NCI-H187 treated with DMSO at 0.1 percent for 48 hours (cell line): ENCODE data around the gene TK1.
"Not testable (repeated sequence)": the region's sequence is repeated elsewhere in the genome, so short reads cannot be mapped to it uniquely, and the experiment has no call there.

Source experiments
- DNase-seq: peaks from one replicate; lab custom pipeline; 2025; lab: John Stamatoyannopoulos, UW

Gene TK1

DNA sequence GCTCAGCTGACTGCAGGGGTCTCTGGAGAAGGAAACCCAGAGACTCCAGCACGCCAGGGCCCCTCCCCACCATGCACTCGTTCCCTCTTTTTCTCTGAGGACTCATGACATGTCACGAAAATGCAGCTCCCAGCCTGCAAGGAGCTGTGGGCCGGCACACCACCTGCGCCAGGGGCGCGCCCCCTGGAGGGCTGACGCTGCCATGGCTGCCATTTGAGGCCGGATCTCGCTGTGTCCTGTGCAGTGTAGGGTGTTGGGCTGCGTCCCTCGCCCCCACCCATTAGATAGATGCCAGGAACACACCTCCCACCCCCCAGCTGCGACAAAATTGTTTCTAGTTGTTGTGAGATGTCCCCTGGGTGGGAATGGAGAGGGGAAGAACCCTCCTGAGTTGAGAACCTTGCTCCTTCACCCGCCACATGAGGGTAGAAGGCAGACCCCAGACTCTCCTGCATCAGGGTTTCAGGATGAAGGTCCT is 10.3 kb downstream of the TK1 start:
- DNase-seq, result no peak

DNA sequence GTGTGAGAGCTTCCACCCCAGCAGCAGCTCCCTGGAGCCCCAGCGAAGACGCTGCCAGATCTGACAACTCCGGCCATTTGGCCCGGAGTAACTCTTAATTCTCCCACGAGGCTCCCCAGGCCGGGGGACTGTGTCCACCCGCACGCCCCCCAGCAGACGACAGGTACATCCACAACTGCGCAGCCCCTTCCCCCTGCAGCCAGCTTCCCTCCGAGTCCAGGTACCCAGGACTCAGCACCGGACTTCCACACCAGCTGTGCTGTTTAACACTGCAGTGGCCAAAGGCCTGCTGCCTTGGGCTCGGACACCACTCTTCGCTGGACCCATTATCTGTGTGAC is 11.2 kb downstream of the TK1 start:
- no peak for DNase-seq

DNA sequence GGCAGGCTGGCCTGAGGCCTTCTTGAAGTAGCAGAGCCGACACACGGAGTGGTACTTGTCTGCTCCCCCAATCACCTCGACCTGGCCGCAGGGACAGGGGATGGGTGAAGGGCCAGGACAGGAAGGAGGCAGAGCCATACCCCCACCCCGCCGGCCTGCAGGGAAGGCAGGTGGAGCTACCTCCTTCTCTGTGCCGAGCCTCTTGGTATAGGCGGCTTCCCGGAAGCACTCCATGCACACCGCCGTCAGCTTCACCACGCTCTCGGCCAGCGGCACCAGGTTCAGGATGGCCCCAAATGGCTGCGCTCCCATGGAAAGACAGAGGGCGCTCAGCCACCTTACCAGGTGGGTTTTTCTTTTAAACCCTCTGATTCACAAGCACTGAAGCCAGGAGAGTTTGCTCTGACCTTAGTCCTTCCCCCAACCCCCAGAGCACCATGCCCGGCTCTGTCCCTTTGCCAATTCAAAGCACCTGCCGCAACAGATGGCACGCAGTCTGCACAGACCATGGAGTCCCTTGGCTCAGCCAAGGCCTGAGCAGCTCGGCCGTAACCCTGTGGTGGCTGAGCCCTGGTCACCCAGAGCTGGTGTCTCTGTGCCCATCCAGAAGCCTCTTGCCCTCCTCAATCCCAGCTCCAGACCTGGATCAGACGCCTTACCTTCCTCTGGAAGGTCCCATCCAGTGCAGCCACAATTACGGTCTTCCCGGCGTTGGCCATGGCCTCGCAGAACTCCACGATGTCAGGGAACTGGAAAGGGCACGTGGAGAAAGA is 11.8 kb downstream of the TK1 start:
- no peak for DNase-seq

DNA sequence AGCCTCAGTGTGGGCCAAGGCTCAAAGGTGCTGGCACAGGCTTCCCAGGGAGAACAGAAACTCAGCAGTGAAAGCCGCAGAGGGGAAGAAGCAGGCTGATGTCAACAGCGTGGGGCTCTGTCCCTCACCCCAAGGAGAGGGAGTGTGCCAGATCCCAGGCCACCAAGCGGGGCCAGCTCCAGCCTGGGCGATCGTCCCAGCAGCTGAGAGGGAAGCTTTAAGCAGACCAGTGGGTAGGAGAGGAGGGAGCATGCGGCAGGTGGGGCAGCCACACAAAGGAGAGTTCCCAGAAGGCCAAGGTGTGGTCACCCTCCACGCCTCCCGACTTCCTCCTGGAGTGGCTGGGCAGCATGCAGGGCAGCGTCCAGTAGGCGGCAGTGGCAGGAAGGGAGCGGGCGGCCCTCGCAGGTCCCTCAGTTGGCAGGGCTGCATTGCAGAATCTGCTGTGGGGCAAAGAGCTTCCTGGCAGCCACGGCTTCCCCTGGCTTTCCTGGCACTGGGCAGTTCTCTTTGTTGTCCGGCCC is 12.4 kb downstream of the TK1 start:
- no peak for DNase-seq

DNA sequence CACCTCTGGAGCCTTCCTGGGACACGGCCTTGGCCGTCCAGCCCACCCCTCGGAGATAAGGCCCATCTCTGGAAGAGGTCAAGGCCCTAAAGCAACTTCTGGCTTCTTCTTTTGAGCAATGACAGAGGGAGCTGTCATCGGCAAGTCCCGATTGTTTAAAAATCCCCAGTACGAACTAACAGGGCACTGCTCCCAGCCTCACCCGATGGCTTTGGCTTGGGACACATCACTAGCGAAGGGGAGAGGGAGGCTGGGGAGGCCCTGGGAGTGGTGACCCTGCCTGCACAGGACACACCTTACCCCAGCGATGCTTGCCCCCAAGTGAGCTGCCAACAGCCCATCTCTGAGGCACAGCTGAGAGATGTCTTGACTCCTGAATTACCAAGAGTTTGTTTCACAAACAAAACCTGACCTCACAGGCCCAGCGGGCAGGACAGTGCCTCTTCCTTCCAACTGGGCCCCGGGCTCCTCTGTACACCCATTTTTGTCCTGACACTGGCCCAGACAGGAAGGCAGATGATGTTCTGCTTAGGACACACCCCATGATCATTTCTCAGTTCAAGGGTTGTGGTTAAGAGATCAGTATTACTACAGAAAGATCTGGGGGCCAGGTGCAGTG is 13.6 kb downstream of the TK1 start:
- no peak for DNase-seq

DNA sequence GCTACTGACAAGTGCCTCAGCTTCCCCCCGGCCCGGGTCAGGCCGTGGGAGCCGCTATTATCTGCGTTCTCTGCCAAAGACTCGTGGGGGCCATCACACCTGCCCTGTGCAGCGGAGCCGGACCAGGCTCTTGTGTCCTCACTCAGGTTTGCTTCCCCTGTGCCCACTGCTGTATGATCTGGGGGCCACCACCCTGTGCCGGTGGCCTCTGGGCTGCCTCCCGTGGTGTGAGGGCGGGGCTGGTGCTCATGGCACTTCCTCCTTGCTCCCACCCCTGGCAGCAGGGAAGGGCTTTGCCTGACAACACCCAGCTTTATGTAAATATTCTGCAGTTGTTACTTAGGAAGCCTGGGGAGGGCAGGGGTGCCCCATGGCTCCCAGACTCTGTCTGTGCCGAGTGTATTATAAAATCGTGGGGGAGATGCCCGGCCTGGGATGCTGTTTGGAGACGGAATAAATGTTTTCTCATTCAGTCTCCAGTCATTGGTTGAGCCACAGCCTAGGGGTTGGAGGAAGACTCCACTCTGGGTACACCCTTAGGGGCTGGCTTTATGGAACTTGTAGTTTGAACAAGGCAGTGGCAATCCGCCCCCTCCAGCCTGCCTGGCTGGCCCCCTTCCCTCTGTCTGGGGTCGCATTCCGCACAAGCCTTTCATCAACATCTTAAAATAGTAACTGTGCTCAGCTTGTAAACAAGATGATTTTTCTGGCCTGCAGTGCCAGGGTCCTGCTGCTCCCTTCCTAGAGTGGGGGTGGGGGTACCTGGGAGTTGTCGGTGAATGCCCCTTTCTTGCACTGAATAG is 14.4 kb downstream of the TK1 start:
- DNase-seq, result no peak

DNA sequence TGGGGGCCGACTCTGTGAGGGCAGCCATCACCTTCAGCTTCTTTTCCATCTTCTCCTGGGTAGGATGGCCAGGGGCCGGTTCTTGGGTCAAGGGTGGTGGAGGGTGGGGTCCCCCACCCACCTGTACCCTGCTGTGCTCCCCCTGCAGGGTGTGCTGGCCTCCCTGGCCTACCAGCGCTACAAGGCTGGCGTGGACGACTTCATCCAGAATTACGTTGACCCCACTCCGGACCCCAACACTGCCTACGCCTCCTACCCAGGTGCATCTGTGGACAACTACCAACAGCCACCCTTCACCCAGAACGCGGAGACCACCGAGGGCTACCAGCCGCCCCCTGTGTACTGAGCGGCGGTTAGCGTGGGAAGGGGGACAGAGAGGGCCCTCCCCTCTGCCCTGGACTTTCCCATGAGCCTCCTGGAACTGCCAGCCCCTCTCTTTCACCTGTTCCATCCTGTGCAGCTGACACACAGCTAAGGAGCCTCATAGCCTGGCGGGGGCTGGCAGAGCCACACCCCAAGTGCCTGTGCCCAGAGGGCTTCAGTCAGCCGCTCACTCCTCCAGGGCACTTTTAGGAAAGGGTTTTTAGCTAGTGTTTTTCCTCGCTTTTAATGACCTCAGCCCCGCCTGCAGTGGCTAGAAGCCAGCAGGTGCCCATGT is 15.1 kb downstream of the TK1 start:
- not testable (repeated sequence) for DNase-seq

DNA sequence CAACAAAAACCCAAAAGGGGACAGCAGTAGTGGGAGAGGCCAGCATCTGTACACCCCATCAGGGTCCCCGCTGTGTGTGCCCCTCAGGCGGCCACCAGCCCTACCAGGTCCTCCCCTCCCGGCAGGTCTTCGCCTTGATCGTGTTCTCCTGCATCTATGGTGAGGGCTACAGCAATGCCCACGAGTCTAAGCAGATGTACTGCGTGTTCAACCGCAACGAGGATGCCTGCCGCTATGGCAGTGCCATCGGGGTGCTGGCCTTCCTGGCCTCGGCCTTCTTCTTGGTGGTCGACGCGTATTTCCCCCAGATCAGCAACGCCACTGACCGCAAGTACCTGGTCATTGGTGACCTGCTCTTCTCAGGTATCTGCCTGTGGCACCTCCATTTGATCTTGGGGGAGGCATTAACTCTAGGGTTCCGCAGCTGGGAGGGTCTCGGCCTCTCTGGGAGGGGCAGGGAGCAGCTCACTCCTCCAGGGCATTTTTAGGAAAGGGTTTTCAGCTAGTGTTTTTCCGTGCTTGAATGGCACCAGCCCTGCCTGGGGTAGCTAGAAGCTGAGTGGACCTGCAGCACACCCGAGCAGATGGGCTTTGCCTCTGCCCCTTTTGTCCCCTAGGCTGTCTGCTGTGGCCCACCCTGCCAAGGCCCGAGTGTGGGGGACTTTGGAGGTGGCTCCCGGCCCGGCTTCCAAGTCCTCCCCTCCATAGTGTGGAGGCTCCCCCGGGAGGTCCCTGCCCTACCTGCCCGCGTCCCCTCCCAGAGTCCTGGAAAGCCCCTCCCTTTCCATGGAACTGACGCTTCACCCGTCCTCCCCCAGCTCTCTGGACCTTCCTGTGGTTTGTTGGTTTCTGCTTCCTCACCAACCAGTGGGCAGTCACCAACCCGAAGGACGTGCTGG is 15.9 kb downstream of the TK1 start:
- no peak for DNase-seq

DNA sequence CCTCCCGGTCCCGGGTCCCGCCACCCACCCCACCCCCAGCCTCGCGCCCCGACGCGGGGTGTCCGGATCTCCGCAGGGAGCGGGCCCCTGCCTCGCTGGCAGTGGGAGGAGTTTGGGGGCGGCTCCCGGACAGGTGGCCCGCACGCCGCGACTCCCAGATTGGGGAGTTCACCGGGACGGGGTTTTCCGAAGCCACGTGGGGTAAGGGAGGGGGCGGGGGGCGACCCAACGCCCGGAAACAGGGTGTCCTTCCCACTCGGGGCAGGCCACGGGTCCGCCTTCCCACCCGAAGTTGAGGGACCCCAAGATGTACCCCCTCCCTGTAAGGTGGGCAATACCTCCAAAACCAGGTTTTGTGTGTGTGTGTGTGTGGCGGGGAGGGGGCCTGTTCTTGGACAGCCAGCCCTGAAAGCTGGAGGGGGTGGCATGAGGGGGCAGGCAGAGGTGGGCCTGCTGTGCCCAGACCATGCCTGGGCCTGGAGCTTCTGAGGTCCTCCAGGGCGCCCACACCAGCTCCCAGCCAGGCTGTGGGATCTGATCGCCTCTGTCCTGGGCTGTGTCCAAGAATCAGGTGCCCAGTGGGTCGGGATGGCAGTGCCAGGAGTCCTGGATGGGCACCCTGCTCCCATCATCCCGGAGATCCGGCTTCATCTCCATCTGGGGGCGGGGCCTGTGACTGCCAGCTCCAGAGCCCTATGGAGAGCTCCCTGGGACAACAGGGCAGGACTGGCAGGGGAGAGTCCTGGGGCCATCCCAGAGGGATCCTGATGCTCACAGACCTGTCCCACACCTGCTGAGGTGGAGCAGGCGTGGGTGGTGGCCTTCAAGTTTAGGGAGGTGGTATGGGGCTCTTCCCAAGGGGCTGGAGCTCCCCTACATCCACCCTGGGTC is 17.7 kb downstream of the TK1 start:
- DNase-seq, result no peak

DNA sequence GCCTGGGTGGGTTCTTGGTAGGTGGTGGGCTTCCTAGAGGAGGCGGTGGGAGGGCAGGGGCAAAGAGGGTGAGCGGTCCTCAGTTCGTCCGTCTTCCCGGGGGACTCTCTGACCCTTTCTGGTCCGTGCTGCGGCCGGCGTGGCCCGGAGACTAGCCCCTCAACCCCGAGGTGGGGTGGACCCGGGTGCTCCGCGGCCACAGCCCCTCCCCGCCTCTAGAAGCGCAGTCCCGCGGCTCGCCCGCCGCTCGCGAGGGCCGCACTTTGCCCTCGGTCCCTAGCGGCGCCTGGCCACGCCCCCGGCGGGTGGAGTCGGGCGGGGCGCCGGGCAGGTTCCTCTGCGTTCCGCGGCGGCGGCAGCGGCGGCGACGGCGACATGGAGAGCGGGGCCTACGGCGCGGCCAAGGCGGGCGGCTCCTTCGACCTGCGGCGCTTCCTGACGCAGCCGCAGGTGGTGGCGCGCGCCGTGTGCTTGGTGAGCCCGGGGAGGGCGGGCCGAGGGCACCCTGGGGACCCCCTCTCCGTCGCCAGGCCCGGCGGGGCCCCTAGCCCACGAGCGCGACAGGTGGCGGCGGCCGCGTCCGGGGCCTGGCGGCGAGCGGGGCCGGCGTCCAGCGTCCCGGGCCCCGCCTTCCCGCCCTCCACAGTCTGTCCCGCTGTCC is 18.5 kb downstream of the TK1 start, which contains the start of gene SYNGR2:
Gene SYNGR2, plus strand, starts transcription at position 340 of the 661 bp plus-strand sequence. Its CDS starts 36 bp downstream, at position 376.
- no peak for DNase-seq

DNA sequence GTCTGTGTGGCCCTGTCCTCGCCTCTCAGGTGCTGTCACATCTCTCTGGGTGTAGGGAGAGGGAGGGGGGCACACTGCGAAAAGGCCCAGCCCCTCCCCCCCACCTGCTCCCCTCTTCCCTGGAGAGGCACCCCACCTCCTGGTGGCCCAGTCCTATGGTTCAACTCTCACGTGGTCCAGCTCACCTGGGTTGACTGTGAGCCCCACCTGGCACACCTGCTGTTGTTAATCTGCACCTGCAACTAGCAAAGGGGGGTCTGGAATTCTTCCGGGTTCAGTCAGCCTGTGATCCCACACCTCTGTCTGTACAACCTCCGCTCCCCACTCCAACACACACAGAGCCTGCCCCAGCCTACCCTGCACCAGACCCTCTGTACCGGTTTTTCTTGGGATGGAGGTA is 20.4 kb downstream of the TK1 start:
- DNase-seq, result no peak

DNA sequence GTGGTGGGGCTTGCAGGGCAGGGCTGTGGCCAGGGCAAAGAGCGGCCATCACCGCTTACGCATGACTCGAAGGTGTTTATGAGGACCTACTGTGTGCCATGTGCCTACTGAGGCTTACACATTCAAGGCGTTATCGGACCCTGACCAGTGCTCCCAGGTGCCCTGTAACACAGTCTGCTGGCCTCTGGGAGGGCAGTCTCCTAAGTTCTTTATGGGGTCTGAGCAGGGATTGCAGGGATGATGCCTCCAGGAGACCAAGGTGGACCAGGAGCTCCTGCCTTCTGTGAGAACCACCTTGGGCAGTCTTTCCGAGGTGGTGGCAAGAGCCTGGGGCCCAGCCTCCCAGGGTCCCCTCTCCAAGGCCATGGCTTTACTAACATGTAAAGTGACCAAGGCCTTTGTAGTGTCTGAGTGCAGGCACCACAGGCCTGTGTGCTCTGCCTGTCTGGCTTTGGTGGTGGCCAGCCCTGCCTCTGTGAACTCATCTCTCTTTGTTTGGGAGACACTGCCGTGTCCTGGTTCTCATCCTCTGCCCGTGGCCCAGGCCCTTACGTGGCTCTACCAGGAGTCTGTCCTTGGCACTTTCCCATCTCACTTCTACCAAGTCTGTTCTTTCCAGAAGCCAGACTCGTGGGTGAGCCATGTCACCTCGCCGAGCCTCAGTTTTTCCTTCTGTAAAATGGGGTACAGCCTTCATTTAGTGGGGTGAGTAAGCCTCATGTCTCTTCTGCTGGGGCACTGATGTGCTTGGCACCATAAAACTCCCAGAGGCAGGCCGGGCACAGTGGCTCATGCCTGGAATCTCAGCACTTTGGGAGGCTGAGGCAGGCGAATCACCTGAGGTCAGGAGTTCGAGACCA is 21.9 kb downstream of the TK1 start:
- no peak for DNase-seq

DNA sequence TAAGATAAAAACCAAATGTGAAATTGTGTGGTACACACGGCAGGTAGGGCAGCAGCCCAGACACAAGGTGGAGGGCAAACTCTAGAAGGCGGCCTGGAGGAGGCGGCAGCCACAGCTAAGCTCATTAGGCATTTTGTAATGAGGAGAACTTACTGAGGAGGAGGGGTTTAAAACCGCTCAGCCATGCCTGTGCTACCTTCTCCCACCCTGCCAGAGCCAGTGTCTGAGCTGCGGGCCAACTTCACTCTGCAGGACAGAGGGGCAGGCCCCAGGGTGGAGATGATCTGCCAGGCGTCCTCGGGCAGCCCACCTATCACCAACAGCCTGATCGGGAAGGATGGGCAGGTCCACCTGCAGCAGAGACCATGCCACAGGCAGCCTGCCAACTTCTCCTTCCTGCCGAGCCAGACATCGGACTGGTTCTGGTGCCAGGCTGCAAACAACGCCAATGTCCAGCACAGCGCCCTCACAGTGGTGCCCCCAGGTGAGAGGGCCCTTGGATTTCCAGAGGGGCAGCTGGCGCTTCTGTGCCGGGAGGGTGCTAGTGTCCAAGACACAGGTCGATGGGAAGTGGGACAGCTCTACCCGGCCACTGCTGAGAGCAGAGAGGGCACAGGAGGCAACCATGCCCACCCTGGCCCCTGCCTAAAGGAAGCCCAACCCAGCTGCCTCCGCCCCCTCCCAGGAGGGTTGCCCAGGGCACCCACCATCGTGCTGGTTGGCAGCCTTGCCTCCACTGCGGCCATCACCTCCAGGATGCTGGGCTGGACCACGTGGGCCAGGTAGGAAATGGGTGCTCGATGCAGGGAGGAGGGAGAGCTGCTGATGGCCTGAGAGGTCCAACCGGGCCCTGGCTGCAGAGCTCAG is 22.7 kb downstream of the TK1 start:
- DNase-seq, result no peak

DNA sequence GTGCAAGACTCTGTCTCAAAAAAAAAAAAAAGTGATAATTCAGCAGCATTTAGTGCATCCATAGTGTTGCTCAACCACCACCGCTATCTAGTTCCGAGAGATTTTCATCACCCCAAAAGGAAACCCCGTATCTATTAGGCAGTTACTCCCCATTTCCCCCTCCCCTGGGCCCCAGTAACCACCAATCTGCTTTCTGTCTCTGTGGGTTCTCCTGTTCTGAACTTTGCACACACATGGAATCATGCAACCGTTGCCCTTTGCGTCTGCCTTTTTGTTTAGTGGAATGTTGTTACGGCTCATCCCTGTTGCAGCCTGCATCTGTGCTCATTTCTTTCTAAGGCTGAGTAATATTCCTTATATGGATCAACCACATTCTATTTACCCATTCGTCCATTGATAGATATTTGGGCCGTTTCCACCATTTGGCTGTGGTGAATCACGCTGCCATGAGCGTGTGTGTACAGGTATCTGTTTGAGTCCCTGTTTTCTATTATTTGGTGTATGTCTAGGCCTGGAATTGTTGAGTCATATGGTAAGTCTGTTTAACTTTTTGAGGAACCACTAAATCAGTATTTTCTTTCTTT is 27.2 kb downstream of the TK1 start:
- DNase-seq, result no peak

DNA sequence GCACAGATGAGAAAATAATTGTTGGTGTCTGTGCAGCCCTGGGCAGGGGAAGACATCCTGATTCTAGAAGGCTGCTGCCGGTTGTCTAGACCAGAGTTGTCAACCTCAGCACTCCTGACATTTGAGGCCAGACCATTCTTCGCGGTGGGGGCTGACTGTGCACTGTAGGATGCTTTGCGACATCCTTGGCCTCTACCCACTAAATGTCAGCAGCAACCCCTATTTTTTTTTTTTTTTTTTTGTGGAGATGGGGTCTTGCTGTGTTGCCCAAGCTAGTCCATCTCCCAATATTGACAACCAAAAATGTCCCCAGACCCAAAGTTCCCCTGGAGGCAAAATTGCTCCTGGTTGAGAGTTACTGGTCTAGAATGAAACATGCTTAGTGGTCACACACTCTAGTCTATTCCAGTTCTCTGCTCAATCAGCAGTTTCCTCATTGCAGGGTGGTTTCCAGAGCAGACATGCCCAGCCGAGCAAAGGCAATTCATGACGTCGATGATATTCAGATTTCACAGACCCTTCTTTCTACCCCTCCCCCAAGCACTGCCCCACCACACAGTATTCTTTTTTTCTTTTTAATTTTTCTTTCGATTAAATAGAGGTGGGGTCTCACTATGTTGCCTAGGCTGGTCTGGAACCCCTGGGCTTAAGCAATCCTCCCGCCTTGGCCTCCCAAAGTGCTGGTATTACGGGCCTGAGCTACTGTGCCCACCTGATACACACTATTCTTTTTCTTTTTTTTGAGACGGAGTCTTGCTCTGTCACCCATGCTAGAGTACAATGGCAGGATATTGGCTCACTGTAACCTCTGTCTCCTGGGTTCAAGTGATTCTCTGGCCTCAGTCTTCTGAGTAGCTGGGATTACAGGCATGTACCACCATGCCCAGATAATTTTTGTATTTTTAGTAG is 31.7 kb downstream of the TK1 start:
- no peak for DNase-seq

DNA sequence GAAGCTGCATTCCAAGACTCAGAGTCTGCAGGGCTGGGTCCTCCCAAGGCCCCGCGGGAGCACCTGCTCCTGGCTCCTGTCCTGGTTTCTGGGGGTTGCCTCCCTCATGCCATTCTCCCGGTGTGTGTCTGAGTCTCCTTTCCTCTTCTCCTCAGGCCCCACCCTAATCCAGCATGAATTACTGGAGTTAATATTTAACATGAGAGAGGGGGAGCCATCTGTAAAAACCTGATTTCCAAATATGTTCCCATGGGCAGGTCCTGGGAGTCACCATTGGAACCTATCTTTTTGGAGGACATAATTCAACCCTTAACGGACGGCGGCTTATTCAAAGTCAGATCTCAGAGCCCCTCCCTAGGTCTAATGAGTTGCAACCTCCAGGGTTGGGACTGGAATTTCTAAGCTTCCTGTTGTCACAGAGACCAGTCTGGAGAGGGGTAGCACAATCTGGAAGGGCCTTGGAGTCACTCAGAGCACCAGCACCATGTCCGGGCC is 35.3 kb downstream of the TK1 start:
- DNase-seq, result no peak
